Adrenal gland (tissue), 5 donors: ENCODE measurements around the gene CKAP2.
"Not testable (repeated sequence)": the region's sequence is repeated elsewhere in the genome, so short reads cannot be mapped to it uniquely, and the experiment has no call there.

Experiments
- CTCF ChIP-seq, 6 experiments: fragments of 450-650 bp in 4 of 6; fragments of 200-600 bp in 2 of 6; sonication (generic) in 1 of 6; IDR thresholded peaks; 1 replicate in 5 of 6; 2 replicates in 1 of 6; pipeline versions ENCODE4 v1.5.1 to v1.8.0; 2016 to 2021; ENCODE audit warnings: antibody characterized with exemption in 6 of 6, mild to moderate bottlenecking in 2 of 6, moderate library complexity in 1 of 6
- POLR2A ChIP-seq, 2 donors: fragments of 450-650 bp; IDR thresholded peaks; one replicate each; pipeline ENCODE4 v1.6.1; 2017; ENCODE audit warnings: antibody characterized with exemption in 2 of 2, mild to moderate bottlenecking in 2 of 2, moderate library complexity in 1 of 2
- donor health status: DM: no; HTN: no; CAD: no.

DNA sequence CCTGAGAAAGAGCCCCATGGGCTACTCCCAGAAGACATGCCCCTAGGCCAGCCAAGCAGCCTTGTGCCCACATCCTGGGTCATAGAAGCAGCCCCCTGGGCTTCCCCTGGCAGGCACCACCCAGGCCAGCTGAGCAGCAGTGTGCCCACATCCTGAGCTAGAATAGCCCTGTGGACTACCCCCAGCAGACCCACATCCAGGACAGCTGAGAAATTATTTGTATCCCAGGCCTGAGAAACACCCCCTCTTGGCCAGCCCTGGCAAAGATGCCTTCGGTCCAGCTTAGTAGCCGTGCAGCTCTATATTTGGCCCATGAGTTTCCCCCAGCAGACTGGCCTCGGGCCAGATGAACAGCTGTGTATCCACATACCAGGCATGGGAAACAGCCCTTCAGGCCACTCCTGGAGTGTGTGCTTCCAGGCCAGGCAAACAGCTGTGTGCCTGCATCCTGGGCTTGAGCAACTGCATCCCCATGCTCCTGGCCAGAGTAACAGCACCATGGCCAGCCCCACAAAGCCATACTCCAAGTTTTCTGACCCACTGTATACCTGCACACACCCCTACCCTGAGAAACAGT lies 55.0 kb downstream of the CKAP2 start:
- not testable (repeated sequence) for TF ChIP-seq CTCF, POLR2A (IDR thresholded peaks at IDR 0.05)
